Measurements from ENCODE around the gene TOLLIP. TPM values are rescaled to one million over a fixed set of nuclear protein-coding genes. Genes with fewer than 3 reads are reported as not detected.

TOLLIP gene
- total and polyA plus RNA-seq, 2 of the 8 experiments (the other 6 are each of a cell fraction or from before 2014, with no cell fraction given): 23.7 to 34.7 TPM

- H3K4me3 ChIP-seq (ENCODE audit: extremely low read depth in 1 of 4, insufficient read depth in 2 of 4, low read depth in 3 of 4, low read length in 4 of 4): no peak overlapping the region
- H2BK15ac ChIP-seq (ENCODE audit: low read length): no peak overlapping the region
- peaks cover 0 to 3% (median 1%) of the 10 kb centered on the region in 4 experiments; a peak in 2 of 7 replicates for H3K4me1 ChIP-seq (replicated peaks in 1 of 4; ENCODE audit: control insufficient read depth in 3 of 4, insufficient read depth in 4 of 4, low read length in 3 of 4)
- no peak overlapping the region for H3K9ac ChIP-seq (replicated peaks in 1 of 4; ENCODE audit: extremely low read depth in 1 of 4, low read depth in 3 of 4, low read length in 3 of 4)
- no peak overlapping the region for H3K18ac ChIP-seq (ENCODE audit: extremely low read depth, low read length)
- DNase-seq (ENCODE audit: low read depth in 1 of 2, low spot score in 2 of 2) (no peak), FAIRE-seq (no peak)
- no peak overlapping the region for H4K5ac ChIP-seq (ENCODE audit: insufficient read length, low read depth, low read length)
- H2BK5ac ChIP-seq (ENCODE audit: low read depth, low read length): no peak overlapping the region
- no peak overlapping the region for H2BK120ac ChIP-seq (replicated peaks; ENCODE audit: low read depth, low read length)
- H3K36me3 ChIP-seq (ENCODE audit: control insufficient read depth in 2 of 4, insufficient read depth in 4 of 4, low read length in 3 of 4): no peaks in the 10 kb centered on the region
- H4K20me1 ChIP-seq (replicated peaks in 1 of 2; ENCODE audit: control insufficient read depth in 1 of 2, insufficient read depth in 2 of 2, low read length in 2 of 2): no peaks in the 10 kb centered on the region
- H3K9me3 ChIP-seq (ENCODE audit: insufficient read depth in 2 of 2, low read depth in 1 of 2, low read length in 1 of 2): peaks cover under 1 to 13% of the 10 kb centered on the region in 2 experiments; a peak in 1 of 4 replicates
- no peak overlapping the region for H2BK20ac ChIP-seq (ENCODE audit: low read length)
- CTCF ChIA-PET (ENCODE audit: partially characterized antibody): interaction anchor here (0.6 to 0.7 kb wide), 2 partner anchors 48 to 161 kb away, joined by 3 read pairs; no protein-coding TSS in a partner anchor
- no peaks in the 10 kb centered on the region for H3K79me2 ChIP-seq (ENCODE audit: control insufficient read depth in 1 of 2, insufficient read depth in 2 of 2, low read length in 2 of 2)
- no peak overlapping the region for H3K4ac ChIP-seq (replicated peaks; ENCODE audit: insufficient read length, low read depth, low read length)
- no peak overlapping the region for H2AK5ac ChIP-seq (ENCODE audit: low read depth, low read length)
- H3K27ac ChIP-seq (ENCODE audit: low read depth, low read length): no peak overlapping the region
- no peak overlapping the region for H4K91ac ChIP-seq (replicated peaks; ENCODE audit: insufficient read length, low read length)
- no peak for TF ChIP-seq GABPA (IDR thresholded peaks at IDR 0.05; ENCODE audit: borderline replicate concordance, insufficient read depth, low read length)
- TF ChIP-seq SIN3A (conservative IDR thresholded peaks at IDR 0.05 in 1 of 2, IDR thresholded peaks at IDR 0.05 in 1 of 2; ENCODE audit: low read depth in 1 of 2, low read length in 2 of 2): no peak
- TF ChIP-seq SRF (IDR thresholded peaks at IDR 0.05; ENCODE audit: low read depth, low read length): no peak
- no peak for TF ChIP-seq USF2 (IDR thresholded peaks at IDR 0.05; ENCODE audit: low read length)
- TF ChIP-seq SUZ12 (IDR thresholded peaks at IDR 0.05; ENCODE audit: low read length): no peak
- no peak for TF ChIP-seq RAD21 (IDR thresholded peaks at IDR 0.05 in 1 of 2, conservative IDR thresholded peaks at IDR 0.05 in 1 of 2; ENCODE audit: low read depth in 2 of 2, low read length in 2 of 2)
- no peak for TF ChIP-seq ZNF274 (IDR thresholded peaks at IDR 0.05; ENCODE audit: borderline replicate concordance, extremely low read depth, low read length)
- H3K23ac ChIP-seq (ENCODE audit: insufficient read length): no peak overlapping the region
- H3K4me2 ChIP-seq (ENCODE audit: insufficient read depth in 1 of 2, low read depth in 2 of 2, low read length in 2 of 2): no peak overlapping the region
- H3K14ac ChIP-seq (ENCODE audit: insufficient read length): no peak overlapping the region
- H4K8ac ChIP-seq (ENCODE audit: extremely low read depth, insufficient read depth, low read length): no peak overlapping the region; the same call in 1 of the 2 replicates
- no peaks in the 10 kb centered on the region; the same call in 1 of the 2 replicates for H3K23me2 ChIP-seq (ENCODE audit: low read depth, low read length)
- no peak overlapping the region for H2AFZ ChIP-seq (ENCODE audit: low read length)
- WGBS, 2 experiments (ENCODE audit: extremely low coverage in 1 of 2, insufficient coverage in 1 of 2, insufficient read length in 1 of 2, insufficient replicate concordance in 2 of 2, low coverage in 1 of 2, low lambda C conversion rate in 2 of 2, missing lambda C conversion rate in 1 of 2): 91% methylated on average over 32 of the region's 32 CpGs; no CpG with 5 or more reads in 1 of the 2 experiments
- POLR2A ChIA-PET (ENCODE audit: partially characterized antibody): interaction anchor here (0.8 kb wide), 1 partner anchor 31 kb away, joined by 3 read pairs; no protein-coding TSS in a partner anchor
- H3K56ac ChIP-seq (replicated peaks; ENCODE audit: insufficient read length, low read depth, low read length): no peak overlapping the region
- H3K27me3 ChIP-seq (replicated peaks in 1 of 4; ENCODE audit: control insufficient read depth in 3 of 4, extremely low read depth in 1 of 4, insufficient read depth in 3 of 4, low read length in 3 of 4): no peaks in the 10 kb centered on the region
- no peaks in the 10 kb centered on the region for H3K79me1 ChIP-seq (ENCODE audit: low read depth, low read length)
- no peak overlapping the region; the same call in 1 of the 2 replicates for H2BK12ac ChIP-seq (ENCODE audit: low read depth, low read length)
These were observed 44.9 kb upstream of the TOLLIP start for GRCh38 chr11:1354125-1354938.
